Adrenal gland (tissue), 12 donors: ENCODE results near the gene GPM6B. TPM values are rescaled to one million over a fixed set of nuclear protein-coding genes. Genes with fewer than 3 reads are reported as not detected.

Experiments
- DNase-seq, 7 donors: peaks; one replicate each; pipeline ENCODE4 v3.0.0-alpha.2; 2019 to 2020
- H3K27ac ChIP-seq, 5 donors: fragments of 200-600 bp; sonication (generic) in 4 of 5; 1 replicate in 3 of 5; 2 replicates in 2 of 5; pipeline versions ENCODE4 v1.5.1 to v1.8.0; 2016 to 2020; ENCODE audit warnings: mild to moderate bottlenecking in 1 of 5
- H3K27me3 ChIP-seq: fragments of 200-600 bp; 2 replicates; pipeline ENCODE4 v1.8.0; 2021
- H3K36me3 ChIP-seq, 2 donors: fragments of 200-600 bp; replicated peaks in 1 of 2; 1 replicate in 1 of 2; 2 replicates in 1 of 2; pipeline versions ENCODE4 v1.5.1 to v1.8.0; 2018 to 2022
- H3K4me1 ChIP-seq, 2 donors: fragments of 200-600 bp; replicated peaks in 1 of 2; 1 replicate in 1 of 2; 2 replicates in 1 of 2; pipeline versions ENCODE4 v1.5.1 to v1.8.0; 2018 to 2021
- H3K4me3 ChIP-seq, 4 donors: fragments of 200-600 bp; sonication (generic) in 3 of 4; one replicate each; pipeline ENCODE4 v1.5.1; 2016 to 2018
- H3K9me3 ChIP-seq, 3 donors: fragments of 200-600 bp; sonication (generic) in 1 of 3; replicated peaks in 1 of 3; 1 replicate in 2 of 3; 2 replicates in 1 of 3; pipeline versions ENCODE4 v1.5.1 to v1.8.0; 2016 to 2021
- POLR2A ChIP-seq, 2 donors: fragments of 450-650 bp; IDR thresholded peaks; one replicate each; pipeline ENCODE4 v1.6.1; 2017; ENCODE audit warnings: antibody characterized with exemption in 2 of 2, mild to moderate bottlenecking in 2 of 2, moderate library complexity in 1 of 2
- WGBS, 4 donors: extraction: QIAGEN DNeasy Blood & Tissue Kit in 2 of 4; methylation state at CpG; one replicate each; pipeline versions ENCODE4 v1.1.5 to v1.1.7; 2013 to 2017; 5-methylcytosine and 5-hydroxymethylcytosine counted together
- intact Hi-C, 2 donors: fragments of 100-400 bp; cut with DNase I; formaldehyde crosslinking; loops; one replicate each; pipeline versions ENCODE4 v1.14.1 to v1.15.0; 2022 to 2023
- polyA plus RNA-seq, 3 donors: library from polyadenylated mRNA; stranded (reverse); fragments of 200-250 nt in 2 of 3; fragments of 350-450 nt in 1 of 3; fragmentation: Illumina TruSeq in 1 of 3; extraction: RNeasy Lipid Tissue Mini Kit (QIAGEN cat#74804) in 1 of 3; gene quantifications; one replicate each; pipeline ENCODE4 v1.2.3, GENCODE V29; 2013 to 2014
- total RNA-seq, 9 donors: library from RNA; depleted of rRNA in 4 of 9; stranded (reverse); fragments of >200 nt in 4 of 9; fragments of 120-200 nt in 1 of 9; fragmentation: NEBNext Ultra II Directional in 1 of 9; extraction: Animal tissue kit (Norgen Biotek cat#: 25700) in 1 of 9; gene quantifications; one replicate each; pipeline versions ENCODE4 v1.1.0 to v1.2.4, GENCODE V29; 2013 to 2023
- TF ChIP-seq, protein P1 (sequence below), 6 experiments: fragments of 450-650 bp in 4 of 6; fragments of 200-600 bp in 2 of 6; sonication (generic) in 1 of 6; IDR thresholded peaks; 1 replicate in 5 of 6; 2 replicates in 1 of 6; pipeline versions ENCODE4 v1.5.1 to v1.8.0; 2016 to 2021; ENCODE audit warnings: antibody characterized with exemption in 6 of 6, mild to moderate bottlenecking in 2 of 6, moderate library complexity in 1 of 6
- donor health status: healthy with polysubstance abuse.
- donor health status: Bipolar disorder and iron deficiency.
- donor health status: DM: yes; HTN: yes; CAD: no.
- donor health status: DM: no; HTN: no; CAD: no.
- donor health status: DM: no; HTN: no; CAD: no.
- donor health status: DM: yes; HTN: yes; CAD: no.

GPM6B gene
- total and polyA plus RNA-seq, 12 donors = 1.0 to 7.5 (median 4.2) TPM

DNA sequence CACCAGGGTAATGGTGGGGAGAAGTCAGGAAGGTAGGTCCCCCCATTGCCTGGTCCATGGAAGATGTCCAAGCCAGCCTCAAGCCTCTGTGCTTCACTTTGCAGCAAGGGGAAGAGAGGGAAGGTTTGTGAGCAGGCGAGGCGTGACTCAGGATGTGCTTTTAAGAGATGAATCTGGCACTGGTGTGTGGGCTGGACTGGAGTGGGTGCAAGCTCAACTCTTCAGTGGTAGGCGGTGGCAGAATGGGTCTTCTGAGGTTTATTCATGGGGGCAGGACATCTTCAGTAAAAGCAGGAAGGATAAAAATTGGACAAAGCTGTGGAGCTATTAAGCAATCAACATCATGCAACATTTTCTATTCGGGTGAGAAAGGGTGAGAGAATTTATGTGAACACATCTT is 19.4 kb downstream of the GPM6B start:
- Histone ChIP-seq H3K9me3 (no peaks in the 10 kb centered on the region), H3K27ac (no peak overlapping the region), H3K27me3 (no peaks in the 10 kb centered on the region), H3K4me3 (no peak overlapping the region), H3K4me1 (no peaks in the 10 kb centered on the region), H3K36me3 (no peaks in the 10 kb centered on the region)
- WGBS, 4 donors = 77 to 91% (median 89%) methylated on average over 4 of the region's 4 CpGs
- DNase-seq = no peak
- TF ChIP-seq, protein P1, sequence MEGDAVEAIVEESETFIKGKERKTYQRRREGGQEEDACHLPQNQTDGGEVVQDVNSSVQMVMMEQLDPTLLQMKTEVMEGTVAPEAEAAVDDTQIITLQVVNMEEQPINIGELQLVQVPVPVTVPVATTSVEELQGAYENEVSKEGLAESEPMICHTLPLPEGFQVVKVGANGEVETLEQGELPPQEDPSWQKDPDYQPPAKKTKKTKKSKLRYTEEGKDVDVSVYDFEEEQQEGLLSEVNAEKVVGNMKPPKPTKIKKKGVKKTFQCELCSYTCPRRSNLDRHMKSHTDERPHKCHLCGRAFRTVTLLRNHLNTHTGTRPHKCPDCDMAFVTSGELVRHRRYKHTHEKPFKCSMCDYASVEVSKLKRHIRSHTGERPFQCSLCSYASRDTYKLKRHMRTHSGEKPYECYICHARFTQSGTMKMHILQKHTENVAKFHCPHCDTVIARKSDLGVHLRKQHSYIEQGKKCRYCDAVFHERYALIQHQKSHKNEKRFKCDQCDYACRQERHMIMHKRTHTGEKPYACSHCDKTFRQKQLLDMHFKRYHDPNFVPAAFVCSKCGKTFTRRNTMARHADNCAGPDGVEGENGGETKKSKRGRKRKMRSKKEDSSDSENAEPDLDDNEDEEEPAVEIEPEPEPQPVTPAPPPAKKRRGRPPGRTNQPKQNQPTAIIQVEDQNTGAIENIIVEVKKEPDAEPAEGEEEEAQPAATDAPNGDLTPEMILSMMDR (IDR thresholded peaks at IDR 0.05) = no peak
- no peak for TF ChIP-seq POLR2A (IDR thresholded peaks at IDR 0.05)
- intact Hi-C loops = no loop called here

DNA sequence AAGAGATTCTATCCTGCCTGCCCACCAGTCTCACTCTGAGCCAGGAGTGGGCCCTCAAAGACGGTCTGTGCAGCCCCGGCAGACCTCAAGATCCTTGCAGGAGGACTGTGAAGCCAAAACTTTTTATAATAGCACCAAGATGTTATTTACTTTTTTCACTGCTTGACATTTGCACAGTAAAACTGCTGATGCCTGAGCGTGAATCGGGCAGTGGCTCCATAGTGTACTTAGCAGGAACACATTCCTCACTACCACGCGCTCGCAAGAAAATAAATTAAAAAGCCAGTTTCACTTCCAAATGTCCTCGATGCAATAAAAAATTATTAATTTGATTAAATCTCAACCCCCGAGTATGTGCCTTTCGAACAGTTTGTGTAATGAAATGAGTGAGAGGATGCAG is 22.5 kb downstream of the GPM6B start:
- Histone ChIP-seq H3K9me3 (no peaks in the 10 kb centered on the region), H3K4me1 (no peaks in the 10 kb centered on the region), H3K27ac (no peak overlapping the region), H3K27me3 (peaks cover 5% of the 10 kb centered on the region), H3K4me3 (no peak overlapping the region), H3K36me3 (no peaks in the 10 kb centered on the region)
- TF ChIP-seq, protein P1 (IDR thresholded peaks at IDR 0.05) = no peak
- TF ChIP-seq POLR2A (IDR thresholded peaks at IDR 0.05) = no peak
- DNase-seq = no peak
- WGBS, 4 donors = 80 to 85% (median 84%) methylated on average over 10 of the region's 10 CpGs
- intact Hi-C loops = no loop called here

DNA sequence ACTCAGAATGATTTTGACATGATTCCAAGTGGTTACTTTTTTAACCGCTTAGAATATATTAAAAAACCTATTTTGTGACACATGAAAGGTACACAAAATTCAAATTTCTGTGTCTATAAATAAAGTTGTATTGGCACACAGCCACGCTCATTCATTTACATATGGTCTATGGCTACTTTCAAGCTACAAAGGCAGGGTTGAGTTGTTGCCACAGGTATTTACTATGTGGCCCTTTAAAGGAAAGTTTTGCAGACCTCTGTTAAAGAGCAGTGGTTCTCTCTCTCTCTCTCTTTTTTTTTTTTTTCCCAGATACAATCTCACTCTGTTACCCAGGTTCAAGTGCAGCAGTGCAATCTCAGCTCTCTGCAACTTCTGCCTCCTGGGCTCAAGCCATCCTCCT is 23.0 kb downstream of the GPM6B start:
- no peak for DNase-seq
- Histone ChIP-seq H3K4me3 (no peak overlapping the region), H3K27ac (no peak overlapping the region), H3K36me3 (no peaks in the 10 kb centered on the region), H3K27me3 (peaks cover 5% of the 10 kb centered on the region), H3K4me1 (no peaks in the 10 kb centered on the region), H3K9me3 (no peaks in the 10 kb centered on the region)
- intact Hi-C loops = no loop called here
- WGBS, 4 donors = 75 to 92% (median 80%) methylated on average over 2 of the region's 2 CpGs
- TF ChIP-seq POLR2A (IDR thresholded peaks at IDR 0.05) = no peak
- TF ChIP-seq, protein P1 (IDR thresholded peaks at IDR 0.05) = no peak

DNA sequence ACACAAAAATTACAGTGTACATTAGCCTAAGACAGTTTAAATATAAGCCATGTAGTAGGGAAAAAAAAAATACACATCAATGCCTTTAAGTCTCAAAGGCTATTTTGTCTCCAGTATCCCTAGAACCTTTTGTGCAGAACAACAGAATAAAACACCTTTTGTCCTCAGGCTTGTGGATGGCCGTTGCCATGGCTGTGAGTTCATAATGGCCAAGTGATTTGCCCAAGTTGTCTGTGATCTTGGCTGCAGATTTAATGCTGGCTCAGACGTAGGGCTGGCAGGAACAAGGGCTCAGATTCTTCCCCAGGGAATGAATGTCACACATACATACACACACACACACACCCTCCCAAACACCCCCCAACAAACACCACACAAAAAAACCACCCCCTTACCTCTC is 25.3 kb downstream of the GPM6B start:
- no peak for DNase-seq
- whole genome bisulfite sequencing, 4 donors = 38 to 71% (median 40%) methylated on average over 2 of the region's 2 CpGs
- Histone ChIP-seq H3K4me1 (no peaks in the 10 kb centered on the region), H3K4me3 (no peak overlapping the region), H3K36me3 (no peaks in the 10 kb centered on the region), H3K27me3 (peaks cover 5% of the 10 kb centered on the region), H3K27ac (no peak overlapping the region), H3K9me3 (no peaks in the 10 kb centered on the region)
- intact Hi-C loops = no loop called here
- TF ChIP-seq POLR2A (IDR thresholded peaks at IDR 0.05) = no peak
- TF ChIP-seq, protein P1 (IDR thresholded peaks at IDR 0.05) = no peak
